GM12865 (cell line): Measurements from ENCODE around the gene PLAGL2.
"Not testable (repeated sequence)": the region's sequence is repeated elsewhere in the genome, so short reads cannot be mapped to it uniquely, and the experiment has no call there.

Experiments used
- DNase-seq: peaks from one replicate; pipeline ENCODE4 v3.0.0; 2010; ENCODE audit warnings: low read depth
- H3K4me3 ChIP-seq: 2 replicates; pipeline ENCODE4 v1.5.1; 2011; ENCODE audit warnings: mild to moderate bottlenecking, low read depth, low read length, control low read depth
- TF ChIP-seq, protein P1 (sequence below): IDR thresholded peaks from 2 replicates; pipeline ENCODE4 v1.5.1; 2011; ENCODE audit warnings: low read length, control low read depth, low read depth, inconsistent platforms; ENCODE audit not compliant: insufficient read depth; ENCODE audit errors: missing control alignments

The PLAGL2 gene

DNA sequence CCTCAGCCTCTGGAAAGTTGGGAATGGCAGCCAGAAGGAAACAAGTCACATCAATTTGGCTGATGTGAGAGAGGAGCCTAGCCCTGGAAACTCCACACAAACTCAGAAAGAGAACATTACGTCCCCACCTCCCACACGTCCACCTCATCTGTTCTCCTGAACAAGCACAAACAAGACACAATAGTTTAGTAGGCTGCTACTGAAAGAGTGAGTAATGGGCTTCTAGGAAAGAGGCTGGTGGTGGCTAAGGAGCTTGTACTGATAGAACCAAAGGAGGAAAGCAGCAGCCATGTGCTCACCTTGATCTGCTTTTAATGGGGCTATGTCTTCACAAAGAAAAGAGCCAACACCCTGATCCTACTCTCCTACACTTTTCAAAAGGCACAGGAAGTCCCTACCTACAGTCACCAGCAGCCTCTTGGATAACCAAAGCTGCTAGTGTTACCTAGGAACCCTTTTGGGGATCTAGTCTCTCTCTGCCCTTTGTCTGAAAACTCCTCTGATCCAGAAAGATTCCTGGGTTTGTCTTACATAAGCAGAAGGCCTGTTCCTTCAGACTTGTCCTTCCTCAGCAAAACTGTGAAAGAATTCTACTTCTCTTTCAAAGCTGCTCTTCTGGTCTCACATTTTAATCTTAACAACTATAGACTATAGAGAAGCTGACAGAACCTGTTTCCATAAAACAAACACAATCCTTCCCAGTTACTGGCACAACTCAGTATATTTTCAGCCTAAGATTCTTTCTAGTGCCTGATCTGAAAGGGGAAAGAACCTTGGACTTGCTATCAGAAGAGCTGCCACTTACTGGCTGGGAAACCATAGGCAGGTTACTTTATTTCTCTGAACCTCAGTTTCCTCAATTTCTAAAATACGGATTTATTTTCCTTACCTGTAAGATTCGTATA lies 3.1 kb downstream of the PLAGL2 start:
- no peak overlapping the region; the same call in 1 of the 2 replicates for H3K4me3 ChIP-seq
- DNase-seq: no peak
- TF ChIP-seq, protein P1, sequence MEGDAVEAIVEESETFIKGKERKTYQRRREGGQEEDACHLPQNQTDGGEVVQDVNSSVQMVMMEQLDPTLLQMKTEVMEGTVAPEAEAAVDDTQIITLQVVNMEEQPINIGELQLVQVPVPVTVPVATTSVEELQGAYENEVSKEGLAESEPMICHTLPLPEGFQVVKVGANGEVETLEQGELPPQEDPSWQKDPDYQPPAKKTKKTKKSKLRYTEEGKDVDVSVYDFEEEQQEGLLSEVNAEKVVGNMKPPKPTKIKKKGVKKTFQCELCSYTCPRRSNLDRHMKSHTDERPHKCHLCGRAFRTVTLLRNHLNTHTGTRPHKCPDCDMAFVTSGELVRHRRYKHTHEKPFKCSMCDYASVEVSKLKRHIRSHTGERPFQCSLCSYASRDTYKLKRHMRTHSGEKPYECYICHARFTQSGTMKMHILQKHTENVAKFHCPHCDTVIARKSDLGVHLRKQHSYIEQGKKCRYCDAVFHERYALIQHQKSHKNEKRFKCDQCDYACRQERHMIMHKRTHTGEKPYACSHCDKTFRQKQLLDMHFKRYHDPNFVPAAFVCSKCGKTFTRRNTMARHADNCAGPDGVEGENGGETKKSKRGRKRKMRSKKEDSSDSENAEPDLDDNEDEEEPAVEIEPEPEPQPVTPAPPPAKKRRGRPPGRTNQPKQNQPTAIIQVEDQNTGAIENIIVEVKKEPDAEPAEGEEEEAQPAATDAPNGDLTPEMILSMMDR: no peak

DNA sequence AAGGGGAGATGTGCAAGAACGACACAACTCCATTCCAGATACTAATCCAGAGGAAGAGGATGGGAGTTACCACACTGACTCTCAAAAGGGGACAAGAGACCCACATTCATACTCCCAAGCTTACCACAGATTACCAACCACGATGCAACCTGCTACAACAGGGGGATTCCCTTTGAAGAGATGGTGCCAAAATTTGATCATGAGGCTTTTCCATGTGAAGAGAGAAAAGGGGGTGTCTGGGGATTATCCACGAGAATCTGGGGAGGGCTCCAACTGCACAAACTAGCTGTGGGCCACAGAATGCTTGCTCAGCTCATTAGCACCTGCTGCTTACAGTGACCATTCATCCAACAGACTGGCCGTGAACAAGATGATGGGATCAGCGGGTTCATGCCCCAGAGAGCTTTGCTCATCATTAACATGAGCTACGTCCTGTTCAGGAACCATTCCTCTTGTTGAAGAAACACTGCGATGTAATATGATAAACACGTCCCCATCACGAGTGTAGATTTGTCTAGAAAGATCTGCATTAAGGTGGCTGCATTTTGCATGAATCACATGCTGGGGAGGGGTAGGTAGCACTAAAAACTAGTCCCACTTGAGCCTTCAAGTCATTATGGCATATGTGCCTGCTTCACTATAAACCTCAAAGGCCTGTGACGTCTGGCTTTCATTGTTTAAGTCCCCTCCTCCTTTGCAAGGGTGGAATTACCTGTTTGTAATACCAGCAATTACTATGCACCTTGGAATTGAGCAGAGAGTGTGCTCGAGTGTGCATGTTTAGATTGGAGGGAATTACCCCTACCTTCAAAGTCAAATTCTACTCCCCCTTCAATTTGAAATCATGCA lies 4.0 kb downstream of the PLAGL2 start:
- DNase-seq: no peak
- TF ChIP-seq, protein P1: no peak
- H3K4me3 ChIP-seq: no peak overlapping the region

DNA sequence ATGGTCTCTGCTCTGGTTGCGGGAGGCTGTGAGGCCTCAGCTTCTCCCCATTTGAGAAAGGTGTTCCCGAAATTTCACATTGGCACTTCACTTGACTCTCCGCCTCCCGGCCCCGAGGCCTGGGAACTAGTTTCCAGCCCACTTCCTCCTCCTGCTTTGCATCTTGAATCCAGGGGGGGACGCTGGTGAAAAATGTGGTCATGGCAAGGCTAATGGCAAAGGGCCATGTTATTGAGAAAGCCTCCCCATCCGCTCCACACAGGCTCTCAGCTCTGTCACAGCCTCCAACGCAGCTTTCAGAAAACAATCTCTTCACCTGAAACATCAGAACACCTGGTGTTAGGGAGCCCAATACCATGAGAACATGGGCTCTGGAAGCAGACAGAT lies 5.6 kb downstream of the PLAGL2 start:
- TF ChIP-seq, protein P1: no peak
- no peak overlapping the region for H3K4me3 ChIP-seq
- no peak for DNase-seq

DNA sequence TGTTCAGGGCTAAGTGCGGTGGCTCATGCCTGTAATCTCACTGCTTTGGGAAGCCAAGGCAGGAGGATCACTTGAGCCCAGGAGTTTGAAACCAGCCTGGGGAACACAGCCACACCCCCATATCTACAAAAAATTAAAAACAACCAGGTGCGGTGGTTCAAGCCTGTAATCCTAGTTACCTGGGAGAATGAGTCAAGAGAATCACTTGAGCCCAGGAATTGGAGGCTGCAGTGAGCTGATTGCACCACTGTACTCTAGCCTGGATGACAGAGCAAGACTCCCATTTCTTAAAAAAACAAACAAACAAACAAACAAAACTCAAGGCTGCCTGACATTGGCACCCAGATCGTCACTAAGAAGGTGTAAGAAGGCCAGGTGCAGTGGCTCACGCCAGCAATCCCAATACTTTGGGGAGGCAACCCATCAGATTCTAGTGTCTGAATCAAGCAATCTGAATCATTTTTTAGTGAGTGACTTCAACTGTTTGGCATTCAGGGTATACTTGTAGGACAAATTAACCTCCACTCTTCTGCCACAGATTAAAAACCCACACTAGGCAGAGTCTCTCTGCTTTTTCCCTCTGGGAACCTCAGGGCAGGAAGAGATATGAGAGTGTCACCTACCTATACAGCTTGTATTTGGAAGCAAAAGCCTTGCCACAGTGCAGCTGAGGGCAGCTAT lies 6.1 kb downstream of the PLAGL2 start:
- no peak overlapping the region for H3K4me3 ChIP-seq
- TF ChIP-seq, protein P1: no peak
- no peak for DNase-seq

DNA sequence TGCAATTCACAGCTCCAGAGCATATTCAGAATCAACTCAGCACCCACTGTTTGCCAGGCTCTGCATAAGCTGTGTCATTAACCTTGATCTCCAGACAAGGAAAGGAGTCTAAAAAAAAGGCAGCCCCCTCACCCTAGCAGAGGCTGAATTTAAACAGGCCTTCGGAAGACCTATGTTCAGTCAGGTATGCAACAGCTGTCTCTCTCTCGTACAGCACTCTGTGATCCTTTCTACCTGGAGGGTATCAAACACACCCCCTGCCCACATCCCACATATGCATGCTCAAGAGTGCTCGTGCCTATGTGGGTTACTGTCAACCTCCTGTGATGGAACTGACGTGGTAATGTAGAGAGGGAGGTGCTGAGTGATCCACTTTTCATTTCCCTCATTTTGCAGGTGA lies 8.5 kb downstream of the PLAGL2 start:
- DNase-seq: no peak
- TF ChIP-seq, protein P1: no peak
- no peak overlapping the region for H3K4me3 ChIP-seq

DNA sequence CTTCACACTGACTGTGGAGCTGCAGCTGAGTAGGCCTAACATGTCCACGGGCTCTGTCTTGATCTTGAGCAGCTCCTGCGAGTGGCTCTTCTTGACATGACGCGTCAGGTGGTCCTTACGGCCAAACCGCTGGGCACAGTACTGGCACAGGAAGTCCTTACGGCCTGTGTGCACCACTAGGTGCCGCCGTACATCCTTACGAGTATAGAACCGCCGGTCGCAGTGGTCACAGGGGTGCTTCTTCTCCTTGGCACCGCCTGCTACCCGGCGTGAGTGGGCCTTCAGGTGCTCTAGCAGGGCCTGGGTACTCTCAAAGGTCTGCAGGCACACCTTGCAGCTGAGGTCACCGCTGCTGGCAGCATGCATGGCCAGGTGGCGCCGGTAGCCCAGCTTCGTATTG lies 10.4 kb downstream of the PLAGL2 start:
- H3K4me3 ChIP-seq, DNase-seq: not testable (repeated sequence)

DNA sequence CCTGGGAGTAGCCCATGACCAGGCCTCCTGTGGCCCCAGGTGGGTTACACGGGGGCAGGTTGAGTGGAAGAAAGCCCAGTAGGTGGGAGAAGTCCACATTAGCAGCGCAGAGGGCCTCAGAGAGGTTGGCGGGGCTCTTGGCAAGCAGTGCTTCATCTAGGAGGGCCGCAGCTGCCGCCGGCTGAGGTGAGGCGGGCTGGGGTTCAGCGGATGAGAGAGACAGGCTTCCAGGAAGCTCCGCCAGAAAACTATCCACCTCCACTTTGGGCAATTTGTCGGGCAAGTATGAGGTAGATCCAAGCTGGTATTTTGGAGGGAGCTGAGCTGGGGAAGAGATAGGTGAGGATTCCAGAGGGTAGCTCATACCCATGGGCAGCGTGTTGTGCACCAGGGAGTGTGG lies 10.9 kb downstream of the PLAGL2 start:
- H3K4me3 ChIP-seq, DNase-seq: not testable (repeated sequence)
